Upper lobe of left lung (tissue), 6 donors: Measurements from ENCODE around the gene MRPL51. TPM values are rescaled to one million over a fixed set of nuclear protein-coding genes. Genes with fewer than 3 reads are reported as not detected.

Experiments used
- ATAC-seq, 2 donors: fragments of 200-7000 bp; cut with Tn5 transposase; one replicate each; pipeline ENCODE4 v1.9.1; 2022; ENCODE audit warnings: mild to moderate bottlenecking in 2 of 2, moderate library complexity in 2 of 2; ENCODE audit not compliant: low FRiP score in 2 of 2
- DNase-seq, 2 donors: peaks; one replicate each; pipeline ENCODE4 v3.0.0-alpha.2; 2019 to 2020
- H3K27ac ChIP-seq, 4 donors: fragments of 200-600 bp; sonication (generic); one replicate each; pipeline ENCODE4 v1.5.1; 2016 to 2019
- H3K27me3 ChIP-seq, 4 donors: fragments of 200-600 bp; sonication (generic); one replicate each; pipeline ENCODE4 v1.5.1; 2017 to 2019
- H3K36me3 ChIP-seq, 4 donors: fragments of 200-600 bp; sonication (generic); one replicate each; pipeline ENCODE4 v1.5.1; 2016 to 2019
- H3K4me1 ChIP-seq, 4 donors: fragments of 200-600 bp; sonication (generic); one replicate each; pipeline ENCODE4 v1.5.1; 2018 to 2019
- H3K4me3 ChIP-seq, 4 donors: fragments of 200-600 bp; sonication (generic); one replicate each; pipeline ENCODE4 v1.5.1; 2017 to 2019; ENCODE audit warnings: mild to moderate bottlenecking in 2 of 4, moderate library complexity in 1 of 4
- H3K9me3 ChIP-seq, 4 donors: fragments of 200-600 bp; sonication (generic); one replicate each; pipeline ENCODE4 v1.5.1; 2018 to 2019
- EP300 ChIP-seq, 4 donors: sonication (generic); formaldehyde crosslinking; IDR thresholded peaks; one replicate each; pipeline ENCODE4 v1.5.1; 2017; ENCODE audit warnings: antibody characterized with exemption in 4 of 4, control low read depth in 2 of 4
- POLR2A ChIP-seq, 4 donors: fragments of 450-650 bp; IDR thresholded peaks; one replicate each; pipeline ENCODE4 v1.5.1; 2016 to 2017; ENCODE audit warnings: antibody characterized with exemption in 4 of 4, mild to moderate bottlenecking in 2 of 4
- POLR2AphosphoS5 ChIP-seq, 2 donors: sonication (generic); formaldehyde crosslinking; IDR thresholded peaks; one replicate each; pipeline ENCODE4 v1.5.1; 2017; ENCODE audit warnings: antibody characterized with exemption in 2 of 2
- WGBS, 2 donors: methylation state at CpG; one replicate each; pipeline ENCODE4 v1.1.5; 2017 to 2018; 5-methylcytosine and 5-hydroxymethylcytosine counted together
- total RNA-seq, 6 donors: library from RNA; depleted of rRNA in 4 of 6; stranded (reverse); fragments of >200 nt in 4 of 6; gene quantifications; one replicate each; pipeline versions ENCODE4 v1.1.0 to v1.2.1, GENCODE V29; 2016 to 2021
- TF ChIP-seq, protein P1 (sequence below), 6 experiments: fragments of 450-650 bp in 4 of 6; fragments of 200-600 bp in 2 of 6; sonication (generic) in 2 of 6; IDR thresholded peaks; one replicate each; pipeline ENCODE4 v1.5.1; 2016 to 2019; ENCODE audit warnings: antibody characterized with exemption in 6 of 6
- donor health status: DM: no; HTN: no; CAD: no; lungs with moderate emphysema.
- donor health status: DM: no; HTN: yes; CAD: no; lungs with severe emphysema.

Gene MRPL51
- 100 to 1,000 TPM in 2 of 6 donors, 10 to 100 TPM in 4; 40.1 to 125 (median 67.2) TPM for total RNA-seq

DNA sequence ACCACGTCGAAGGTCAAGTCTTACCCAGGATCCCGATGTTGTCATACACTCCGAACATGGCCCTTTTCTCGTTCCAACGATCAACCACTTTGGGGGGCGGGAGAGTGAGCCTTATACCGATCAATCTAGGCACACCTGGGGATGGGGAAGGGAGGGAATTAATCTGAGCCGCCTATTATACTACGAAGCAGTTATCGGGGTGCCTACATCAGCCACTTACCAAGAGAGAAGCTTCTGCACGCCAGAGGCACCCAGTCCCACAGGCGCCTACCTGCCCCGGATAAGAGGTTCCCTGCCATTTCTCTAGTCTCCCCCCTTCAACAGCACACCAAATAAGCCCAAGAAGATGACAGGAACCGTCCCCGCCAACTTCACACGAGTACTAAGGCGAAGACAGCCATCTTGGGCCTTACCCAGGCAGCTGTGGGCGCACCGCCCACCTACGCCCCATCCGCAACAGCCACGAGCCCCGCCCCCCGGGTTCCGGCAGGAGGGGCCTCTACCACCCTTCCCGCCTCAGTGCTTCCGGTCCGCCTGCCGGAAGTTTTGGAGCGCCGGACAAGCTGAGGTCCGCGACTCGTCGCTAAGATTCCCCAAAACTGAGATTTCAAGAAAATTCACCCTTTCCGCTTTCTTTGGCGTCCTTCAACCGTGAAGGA lies at the start of gene MRPL51:
Gene MRPL51 (minus strand): TSS at position 425 of the 659 bp plus-strand sequence. CDS start 126 bp downstream, at position 299.
- TF ChIP-seq, protein P1, sequence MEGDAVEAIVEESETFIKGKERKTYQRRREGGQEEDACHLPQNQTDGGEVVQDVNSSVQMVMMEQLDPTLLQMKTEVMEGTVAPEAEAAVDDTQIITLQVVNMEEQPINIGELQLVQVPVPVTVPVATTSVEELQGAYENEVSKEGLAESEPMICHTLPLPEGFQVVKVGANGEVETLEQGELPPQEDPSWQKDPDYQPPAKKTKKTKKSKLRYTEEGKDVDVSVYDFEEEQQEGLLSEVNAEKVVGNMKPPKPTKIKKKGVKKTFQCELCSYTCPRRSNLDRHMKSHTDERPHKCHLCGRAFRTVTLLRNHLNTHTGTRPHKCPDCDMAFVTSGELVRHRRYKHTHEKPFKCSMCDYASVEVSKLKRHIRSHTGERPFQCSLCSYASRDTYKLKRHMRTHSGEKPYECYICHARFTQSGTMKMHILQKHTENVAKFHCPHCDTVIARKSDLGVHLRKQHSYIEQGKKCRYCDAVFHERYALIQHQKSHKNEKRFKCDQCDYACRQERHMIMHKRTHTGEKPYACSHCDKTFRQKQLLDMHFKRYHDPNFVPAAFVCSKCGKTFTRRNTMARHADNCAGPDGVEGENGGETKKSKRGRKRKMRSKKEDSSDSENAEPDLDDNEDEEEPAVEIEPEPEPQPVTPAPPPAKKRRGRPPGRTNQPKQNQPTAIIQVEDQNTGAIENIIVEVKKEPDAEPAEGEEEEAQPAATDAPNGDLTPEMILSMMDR (IDR thresholded peaks at IDR 0.05), result no peak
- TF ChIP-seq EP300 (IDR thresholded peaks at IDR 0.05), result no peak
- peak; percentile 81 to 84 for TF ChIP-seq POLR2AphosphoS5 (IDR thresholded peaks at IDR 0.05)
- peak; percentile 37 to 87 (median 67) for TF ChIP-seq POLR2A (IDR thresholded peaks at IDR 0.05)
- H3K27ac ChIP-seq, result peak within 1 kb of the TSS; percentile 94 to 99 (median 96)
- H3K4me1 ChIP-seq, result peaks cover 18 to 26% (median 21%) of the 10 kb centered on the region in 4 donors
- H3K36me3 ChIP-seq, result peaks cover 0 to 29% (median 6%) of the 10 kb centered on the region in 4 donors
- ATAC-seq, result peak; percentile 97 to 99
- H3K27me3 ChIP-seq, result no peaks in the 10 kb centered on the region
- no peaks in the 10 kb centered on the region for H3K9me3 ChIP-seq
- WGBS, 2 donors, result 0 to 1% methylated on average over 35 to 39 of the region's 39 CpGs
- peak; percentile 98 for DNase-seq
- peak within 1 kb of the TSS; percentile 83 to 92 (median 88) for H3K4me3 ChIP-seq

DNA sequence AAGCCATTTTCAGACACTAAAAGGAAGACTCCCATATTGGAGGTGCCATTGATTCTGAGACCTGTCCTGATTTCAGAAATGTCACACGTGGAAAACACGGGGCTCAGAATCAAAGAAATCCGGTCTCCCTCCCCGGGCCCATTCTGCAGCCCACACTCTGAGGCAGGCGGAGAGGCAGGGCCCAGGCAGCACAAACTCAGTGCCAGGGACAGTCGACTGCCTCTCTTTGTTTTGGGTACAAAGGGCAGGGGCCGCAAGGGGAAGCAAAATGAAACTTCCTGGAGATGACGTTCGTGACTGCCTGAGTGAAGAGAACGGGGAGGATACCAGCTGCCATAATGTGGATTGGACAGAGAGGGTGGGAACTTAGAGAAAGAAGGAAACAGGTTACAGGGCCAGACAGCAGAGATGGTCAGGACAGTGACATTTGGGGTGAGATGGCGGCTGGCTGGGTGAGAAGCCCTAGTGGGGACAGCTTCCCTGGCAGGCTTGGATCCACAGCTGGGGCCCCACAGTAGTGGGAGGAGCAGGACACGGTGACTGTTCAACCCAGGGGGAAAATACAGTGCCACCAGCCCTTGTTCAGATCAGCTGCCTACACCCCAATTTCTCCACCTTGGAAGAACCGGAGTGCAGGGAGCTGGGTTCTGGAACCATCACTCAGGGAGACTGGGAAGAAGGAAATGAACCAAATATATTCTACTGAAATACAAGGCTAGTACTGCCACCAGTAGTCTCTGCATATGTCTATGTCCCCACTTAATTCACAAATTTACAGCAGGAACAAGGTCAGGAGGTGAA lies 49.3 kb upstream of the MRPL51 start:
- WGBS, 2 donors, result 76 to 78% methylated on average over 13 of the region's 13 CpGs
- Histone ChIP-seq H3K9me3 (no peaks in the 10 kb centered on the region), H3K4me1 (peaks cover 18 to 38% (median 31%) of the 10 kb centered on the region in 4 donors), H3K27me3 (no peaks in the 10 kb centered on the region), H3K27ac (peak overlapping the region in 3 of 4 donors; percentile 27 to 39 (median 33)), H3K4me3 (no peak overlapping the region), H3K36me3 (peaks cover 3 to 56% (median 27%) of the 10 kb centered on the region in 4 donors)
- ATAC-seq (no peak), DNase-seq (no peak)
- no peak for TF ChIP-seq EP300 (IDR thresholded peaks at IDR 0.05)
- TF ChIP-seq, protein P1 (IDR thresholded peaks at IDR 0.05), result no peak
- TF ChIP-seq POLR2A (IDR thresholded peaks at IDR 0.05), result no peak
- no peak for TF ChIP-seq POLR2AphosphoS5 (IDR thresholded peaks at IDR 0.05)

DNA sequence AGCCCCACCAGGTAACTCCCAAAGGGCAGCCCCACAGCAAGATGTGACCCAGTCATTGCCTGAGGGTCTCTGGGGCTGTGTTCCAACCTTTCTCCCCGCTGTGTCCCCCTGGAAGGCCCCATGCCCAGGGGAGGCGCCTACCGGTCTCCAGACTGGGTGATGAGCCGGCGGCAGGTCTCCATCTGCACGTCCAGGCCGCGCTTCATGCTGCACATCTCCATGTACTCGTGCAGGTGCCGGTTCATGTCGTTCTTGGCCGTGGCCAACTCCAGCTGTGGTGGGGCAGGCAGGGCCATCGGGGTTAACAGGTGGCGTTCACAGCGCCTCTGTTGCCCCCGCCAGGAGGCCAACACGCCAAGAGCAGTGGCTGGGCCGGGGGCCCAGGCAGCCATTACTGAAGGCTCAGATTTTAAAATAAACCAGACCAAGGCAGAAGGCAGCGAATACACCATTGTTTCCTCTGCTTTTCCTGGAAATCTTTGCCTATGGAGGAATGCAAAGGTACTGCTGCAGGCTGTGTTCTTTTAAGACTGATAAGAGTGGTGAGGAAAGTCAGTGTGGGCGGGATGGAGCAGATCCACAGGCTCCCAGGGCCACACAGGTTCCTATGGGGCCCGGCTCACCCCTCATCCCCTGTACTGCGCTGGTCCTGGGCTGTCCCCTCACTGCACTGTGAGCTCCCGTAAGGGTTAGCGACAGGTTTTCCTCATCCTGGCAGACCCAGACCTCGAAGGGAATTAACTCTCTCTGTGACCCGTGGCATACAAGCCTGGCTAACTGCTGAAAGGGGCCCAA lies 48.5 kb upstream of the MRPL51 start:
- no peaks in the 10 kb centered on the region for H3K9me3 ChIP-seq
- WGBS, 2 donors, result 90 to 94% methylated on average over 21 to 25 of the region's 26 CpGs
- H3K27ac ChIP-seq, result peak overlapping the region; percentile 67 to 79 (median 76)
- no peak for ATAC-seq
- H3K27me3 ChIP-seq, result no peaks in the 10 kb centered on the region
- peak in 1 of 2 donors; percentile 66 for DNase-seq
- peaks cover 25 to 47% (median 40%) of the 10 kb centered on the region in 4 donors for H3K4me1 ChIP-seq
- peaks cover 7 to 56% (median 31%) of the 10 kb centered on the region in 4 donors for H3K36me3 ChIP-seq
- no peak overlapping the region for H3K4me3 ChIP-seq
- TF ChIP-seq, protein P1 (IDR thresholded peaks at IDR 0.05), result no peak
- TF ChIP-seq EP300 (IDR thresholded peaks at IDR 0.05) (no peak), POLR2A (IDR thresholded peaks at IDR 0.05) (no peak), POLR2AphosphoS5 (IDR thresholded peaks at IDR 0.05) (no peak)

DNA sequence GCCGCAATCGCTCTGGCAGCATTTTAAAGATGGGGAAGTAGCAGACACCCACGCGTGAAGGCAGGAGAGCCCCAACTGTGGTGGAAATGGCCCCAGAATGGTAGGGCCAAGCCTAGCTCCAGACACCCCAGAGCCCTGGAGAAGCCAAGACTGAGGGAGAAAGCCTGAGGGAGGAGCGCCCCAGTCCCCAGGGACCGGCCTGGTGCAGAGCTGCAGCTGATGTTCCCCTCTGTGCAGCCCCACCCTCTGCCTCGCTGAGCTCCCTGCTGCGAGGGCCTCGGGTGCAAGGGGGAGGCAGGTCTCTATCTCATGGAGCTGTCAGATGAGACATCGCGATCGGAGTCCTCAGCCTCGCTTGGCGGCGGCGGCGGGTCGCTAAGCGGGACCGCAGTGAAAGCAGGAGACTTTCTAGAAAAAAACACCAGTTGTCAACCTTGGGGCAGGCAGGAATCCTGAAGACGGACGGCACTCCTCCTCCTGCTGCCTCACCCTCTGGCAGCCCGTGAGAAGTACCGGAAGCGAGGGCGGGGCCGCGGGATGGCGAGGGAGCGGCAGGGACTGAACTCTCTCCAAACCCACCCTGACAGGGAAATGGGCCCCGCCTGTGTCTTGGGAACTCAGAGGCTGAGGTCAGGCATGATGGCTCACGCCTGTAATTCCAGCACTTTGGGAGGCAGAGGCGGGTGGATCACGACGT lies 47.3 kb upstream of the MRPL51 start:
- Histone ChIP-seq H3K9me3 (no peaks in the 10 kb centered on the region), H3K27me3 (no peaks in the 10 kb centered on the region), H3K36me3 (peaks cover 8 to 59% (median 36%) of the 10 kb centered on the region in 4 donors), H3K27ac (peak overlapping the region; percentile 67 to 79 (median 76)), H3K4me1 (peaks cover 37 to 59% (median 51%) of the 10 kb centered on the region in 4 donors), H3K4me3 (peak overlapping the region in 3 of 4 donors; percentile 2 to 34 (median 32))
- DNase-seq (peak; percentile 91 to 94), ATAC-seq (peak; percentile 88 to 92)
- 15 to 21% methylated on average over 14 to 21 of the region's 35 CpGs for WGBS, 2 donors
- TF ChIP-seq, protein P1 (IDR thresholded peaks at IDR 0.05), result no peak
- peak; percentile 62 to 76 for TF ChIP-seq POLR2AphosphoS5 (IDR thresholded peaks at IDR 0.05)
